GM19238 (cell line): Measurements from ENCODE around the gene SFSWAP.
A peak's percentile ranks its signal among the peaks of the same experiment; 100 is the strongest.
"Not testable (repeated sequence)": the region's sequence is repeated elsewhere in the genome, so short reads cannot be mapped to it uniquely, and the experiment has no call there.

Experiments
- DNase-seq: peaks from one replicate; pipeline ENCODE4 v3.0.0; 2011; ENCODE audit warnings: low spot score; ENCODE audit not compliant: insufficient read length

SFSWAP gene

DNA sequence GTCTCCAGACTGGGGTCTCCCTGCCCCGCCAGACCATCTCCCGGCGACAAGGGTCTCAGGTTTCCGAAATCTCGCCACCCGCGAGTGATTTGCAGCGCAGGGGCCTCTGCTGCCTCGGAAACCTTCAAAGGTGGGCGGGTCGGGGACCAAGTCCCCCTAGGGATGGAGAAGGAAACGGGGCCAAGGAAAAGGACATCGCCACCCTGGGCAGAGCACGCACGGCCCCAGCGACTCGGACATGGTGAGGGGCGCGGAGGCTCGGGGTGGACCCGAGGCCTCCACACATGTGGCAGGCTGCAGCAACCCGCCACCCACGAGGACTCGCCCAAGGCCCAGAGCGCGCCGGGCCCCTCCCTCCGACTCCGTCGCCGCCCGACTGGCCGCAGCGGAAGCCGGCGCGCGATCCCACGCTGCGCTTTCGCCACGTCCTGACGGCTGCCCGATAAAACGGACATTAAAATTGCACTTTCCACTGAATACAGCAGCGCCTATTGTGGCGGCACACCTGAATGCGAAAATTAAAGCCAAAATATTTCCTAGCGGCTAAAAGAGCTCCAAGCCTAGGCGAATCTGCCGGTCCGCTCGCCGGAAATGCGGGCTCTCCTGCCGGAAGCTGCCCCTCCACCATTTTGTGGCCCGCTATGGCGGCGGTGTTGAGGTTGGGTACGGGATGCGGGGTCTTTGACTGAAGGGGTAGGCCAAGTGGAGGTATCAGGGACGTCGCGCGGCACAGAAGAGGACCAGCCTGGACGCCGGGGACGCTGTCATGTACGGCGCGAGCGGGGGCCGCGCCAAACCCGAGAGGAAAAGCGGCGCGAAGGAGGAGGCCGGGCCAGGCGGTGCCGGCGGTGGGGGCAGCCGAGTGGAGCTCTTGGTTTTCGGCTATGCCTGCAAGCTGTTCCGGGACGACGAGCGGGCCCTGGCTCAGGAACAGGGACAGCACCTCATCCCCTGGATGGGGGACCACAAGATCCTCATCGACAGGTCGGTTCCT, at the start of gene SFSWAP:
Gene SFSWAP (plus strand): TSS at position 627 of the 994 bp plus-strand sequence. CDS start 140 bp downstream, at position 767.
- DNase-seq, result peak; percentile 84

DNA sequence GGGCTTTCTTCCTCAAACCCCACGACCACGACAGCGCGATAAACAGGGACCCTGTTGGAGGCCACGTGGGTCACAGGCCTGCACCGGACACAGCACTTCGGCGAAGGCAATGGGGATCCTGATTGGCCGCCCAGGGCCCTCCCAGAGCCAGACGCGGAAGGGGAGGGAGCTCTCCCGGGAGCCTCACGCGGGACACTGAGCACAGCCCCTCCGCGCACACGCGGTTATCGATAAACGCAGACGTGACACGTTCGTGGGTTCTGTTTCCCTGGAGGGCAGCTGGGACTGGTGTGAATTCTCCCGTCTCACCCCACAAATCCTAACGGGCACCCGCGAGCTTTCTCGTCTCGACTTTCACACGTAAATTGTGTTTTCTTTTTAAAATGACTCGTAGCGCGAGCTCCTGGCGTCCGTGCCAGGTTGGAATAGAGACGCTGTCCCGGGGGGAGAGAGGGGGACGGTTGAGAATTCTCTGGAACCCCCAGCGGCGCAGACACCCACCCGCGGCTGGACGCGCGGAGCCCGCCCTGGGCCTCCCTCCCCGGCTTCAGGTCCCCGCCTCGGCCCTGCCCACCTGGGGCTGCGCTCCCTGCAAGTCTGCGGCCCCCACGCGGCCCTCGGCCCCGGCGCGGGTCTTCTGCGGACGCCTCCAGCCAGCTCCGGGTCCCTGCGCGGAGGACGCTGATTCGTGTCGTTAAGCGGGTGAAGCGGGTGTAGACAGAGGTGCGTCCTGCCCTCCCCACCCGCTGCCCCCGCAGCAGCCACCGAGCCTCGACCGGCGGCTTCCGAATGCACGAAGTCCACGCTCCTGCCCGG, 49.5 kb upstream of the SFSWAP start:
- DNase-seq, result not testable (repeated sequence)

DNA sequence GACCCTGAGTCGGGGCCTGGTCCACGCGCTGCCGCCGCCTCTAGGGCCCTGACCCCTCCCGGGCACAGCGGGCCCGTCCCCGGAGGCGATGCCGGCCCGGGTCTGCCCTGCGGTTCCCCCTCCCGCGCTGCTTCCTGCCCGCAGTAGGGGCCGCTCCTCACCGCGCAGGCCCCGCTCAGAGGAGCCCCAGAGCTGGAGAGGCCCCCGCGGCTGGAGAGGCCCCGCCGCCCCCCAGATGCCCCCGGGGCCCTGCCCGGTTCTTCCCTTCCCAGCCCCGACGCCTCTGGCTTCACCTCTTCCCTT, 49.0 kb upstream of the SFSWAP start:
- DNase-seq, result not testable (repeated sequence)

DNA sequence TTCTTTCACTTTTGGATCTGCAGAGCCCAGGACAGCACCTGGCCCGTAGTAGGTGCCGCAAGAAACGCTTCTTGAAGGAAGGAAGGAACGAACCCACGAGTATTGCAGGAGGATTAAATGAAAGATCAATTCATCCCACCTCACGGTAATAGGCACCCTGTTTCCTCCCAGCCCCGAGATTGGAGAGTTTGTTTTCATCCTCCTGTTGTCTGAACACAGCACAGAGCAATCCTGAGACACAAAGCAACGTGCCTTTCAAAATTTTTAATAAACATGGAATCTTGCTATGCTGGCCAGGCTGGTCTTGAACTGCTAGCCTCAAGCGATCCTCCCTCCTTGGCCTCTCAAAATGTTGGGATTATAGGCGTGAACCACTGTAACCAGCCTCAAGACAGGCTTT, 48.5 kb upstream of the SFSWAP start:
- not testable (repeated sequence) for DNase-seq

DNA sequence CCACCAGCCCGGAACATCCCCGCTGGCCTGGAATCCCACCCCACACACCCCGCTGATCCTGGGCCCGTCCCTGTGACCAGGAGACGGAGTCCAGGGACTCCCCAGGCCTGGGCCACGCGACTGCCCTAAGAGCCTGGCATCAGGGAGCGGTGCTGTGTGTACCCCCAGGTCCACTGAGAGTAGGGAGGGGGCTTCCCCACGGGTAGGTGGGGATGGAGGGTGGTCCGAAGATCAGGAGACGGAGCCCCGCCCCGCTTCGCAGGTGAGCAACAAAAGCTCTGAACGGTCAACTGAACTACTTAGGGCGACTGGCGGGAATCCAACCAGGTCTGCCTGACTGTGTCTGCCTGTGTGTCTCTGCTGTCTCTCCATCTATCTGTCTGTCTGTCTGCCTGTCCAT, 45.2 kb upstream of the SFSWAP start:
- not testable (repeated sequence) for DNase-seq

DNA sequence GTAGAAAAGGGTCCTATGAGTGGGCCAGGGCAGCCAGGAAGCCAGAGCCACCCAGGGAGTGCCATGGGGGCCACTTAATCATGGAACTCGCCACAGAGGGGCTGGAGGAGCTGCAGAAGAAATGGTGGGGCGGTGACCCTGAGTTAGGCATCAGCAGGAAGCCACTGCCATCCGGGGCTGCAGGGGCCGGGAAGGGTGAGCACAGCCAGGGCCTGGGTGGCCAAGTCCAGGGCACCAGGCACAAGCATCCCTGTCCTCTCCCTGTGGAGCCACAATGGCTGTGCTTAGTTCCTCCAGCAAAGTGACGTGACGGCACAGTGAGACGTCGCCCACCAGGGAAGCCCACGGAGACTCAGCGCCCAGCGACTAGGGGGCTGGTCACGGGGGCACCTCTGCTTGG, 44.4 kb upstream of the SFSWAP start:
- not testable (repeated sequence) for DNase-seq

DNA sequence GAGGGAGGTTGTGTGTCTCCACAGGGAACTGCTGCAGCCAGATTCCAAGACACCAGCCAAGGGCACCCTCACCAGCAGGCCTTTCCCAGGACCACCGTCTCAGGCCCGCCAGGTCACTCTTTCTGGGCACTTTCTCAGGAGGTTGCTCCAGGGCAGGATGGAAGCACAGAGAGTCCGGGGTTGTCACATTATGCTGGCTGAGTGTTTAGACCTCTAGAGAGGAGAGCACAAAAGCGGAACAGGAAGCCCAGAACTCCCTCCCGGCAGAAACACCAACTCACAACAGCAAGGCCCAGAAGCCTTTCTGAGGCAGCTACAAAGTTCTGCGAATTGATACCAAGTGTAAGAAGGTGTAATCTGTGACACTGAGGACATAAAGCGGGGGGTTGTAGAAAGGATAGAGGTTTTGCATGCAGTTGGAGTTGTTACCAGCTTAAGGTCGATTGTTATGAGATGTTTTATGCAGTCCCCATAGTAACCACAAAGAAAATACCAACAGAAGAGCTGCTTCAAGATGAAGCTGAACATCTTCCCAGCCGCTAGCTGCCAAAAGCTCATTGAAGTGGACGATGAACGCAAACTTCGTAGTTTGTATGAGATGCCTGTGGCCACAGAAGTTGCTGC, 43.8 kb upstream of the SFSWAP start:
- not testable (repeated sequence) for DNase-seq

DNA sequence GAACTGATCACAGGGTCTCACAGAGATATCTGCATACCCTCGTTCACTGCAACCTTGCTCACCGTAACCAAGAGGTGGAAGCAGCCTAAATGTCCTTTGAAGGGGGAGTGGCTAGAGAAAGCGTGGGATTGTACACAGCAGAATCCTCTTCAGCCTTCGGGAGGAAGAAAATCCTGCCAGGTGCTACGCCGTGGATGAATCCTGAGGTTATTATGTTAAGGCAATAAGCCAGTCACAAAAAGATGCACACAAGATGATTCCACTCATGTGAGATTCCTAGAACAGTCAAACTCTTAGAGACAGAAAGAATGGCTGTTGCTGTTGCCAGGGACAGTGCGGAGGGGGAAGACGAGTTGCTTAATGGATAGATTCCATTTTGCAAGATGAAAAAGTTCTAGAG, 39.6 kb upstream of the SFSWAP start:
- no peak for DNase-seq

DNA sequence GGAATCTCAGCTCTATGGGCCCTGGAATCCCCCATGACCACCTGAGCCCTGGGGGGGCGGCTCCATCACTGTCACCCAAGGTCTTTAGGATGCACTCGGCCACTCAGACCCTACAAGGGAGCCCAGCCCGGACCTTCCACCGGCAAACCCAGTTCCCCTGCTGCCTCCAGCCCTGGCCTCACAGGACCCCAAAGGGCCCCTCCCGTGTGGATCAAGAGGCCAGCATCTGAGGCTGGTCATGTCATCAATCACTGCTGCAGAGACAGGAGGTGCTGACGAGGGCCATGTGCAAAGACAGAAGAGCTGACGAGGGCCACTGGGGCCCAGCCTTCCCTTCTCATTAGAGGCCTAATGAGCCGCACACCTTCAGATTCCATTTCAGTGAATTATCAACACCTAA, 39.0 kb upstream of the SFSWAP start:
- no peak for DNase-seq

DNA sequence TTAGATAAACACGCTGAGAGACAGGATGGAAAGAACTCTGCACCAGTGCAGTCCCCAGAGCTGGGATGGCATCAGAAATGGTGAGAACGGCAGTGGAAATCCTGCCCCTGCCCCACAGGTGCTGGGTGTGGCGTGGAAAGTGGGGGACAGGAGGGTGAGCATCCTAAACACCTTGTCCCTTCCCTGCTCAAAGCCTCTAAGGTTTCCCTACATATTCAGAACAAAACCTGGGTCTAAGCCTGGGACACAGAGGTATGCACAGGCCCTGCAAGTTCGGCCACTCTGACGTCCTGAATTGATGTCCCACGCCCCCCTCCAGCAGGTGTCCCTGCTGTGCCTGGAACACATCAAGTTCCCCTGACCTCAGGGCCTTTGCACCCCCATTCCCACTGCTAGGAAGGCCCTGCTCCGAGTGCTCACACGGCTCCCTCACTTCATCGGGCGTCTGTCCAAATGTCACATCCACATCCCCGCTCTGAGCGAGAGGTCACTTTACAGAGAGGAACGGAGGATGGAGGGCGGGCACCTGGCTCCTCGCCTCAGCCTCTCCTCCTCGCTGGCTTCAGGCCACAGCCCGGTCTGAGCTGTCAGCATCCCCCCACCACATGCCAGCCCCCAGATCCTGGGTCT, 38.5 kb upstream of the SFSWAP start:
- DNase-seq, result no peak

DNA sequence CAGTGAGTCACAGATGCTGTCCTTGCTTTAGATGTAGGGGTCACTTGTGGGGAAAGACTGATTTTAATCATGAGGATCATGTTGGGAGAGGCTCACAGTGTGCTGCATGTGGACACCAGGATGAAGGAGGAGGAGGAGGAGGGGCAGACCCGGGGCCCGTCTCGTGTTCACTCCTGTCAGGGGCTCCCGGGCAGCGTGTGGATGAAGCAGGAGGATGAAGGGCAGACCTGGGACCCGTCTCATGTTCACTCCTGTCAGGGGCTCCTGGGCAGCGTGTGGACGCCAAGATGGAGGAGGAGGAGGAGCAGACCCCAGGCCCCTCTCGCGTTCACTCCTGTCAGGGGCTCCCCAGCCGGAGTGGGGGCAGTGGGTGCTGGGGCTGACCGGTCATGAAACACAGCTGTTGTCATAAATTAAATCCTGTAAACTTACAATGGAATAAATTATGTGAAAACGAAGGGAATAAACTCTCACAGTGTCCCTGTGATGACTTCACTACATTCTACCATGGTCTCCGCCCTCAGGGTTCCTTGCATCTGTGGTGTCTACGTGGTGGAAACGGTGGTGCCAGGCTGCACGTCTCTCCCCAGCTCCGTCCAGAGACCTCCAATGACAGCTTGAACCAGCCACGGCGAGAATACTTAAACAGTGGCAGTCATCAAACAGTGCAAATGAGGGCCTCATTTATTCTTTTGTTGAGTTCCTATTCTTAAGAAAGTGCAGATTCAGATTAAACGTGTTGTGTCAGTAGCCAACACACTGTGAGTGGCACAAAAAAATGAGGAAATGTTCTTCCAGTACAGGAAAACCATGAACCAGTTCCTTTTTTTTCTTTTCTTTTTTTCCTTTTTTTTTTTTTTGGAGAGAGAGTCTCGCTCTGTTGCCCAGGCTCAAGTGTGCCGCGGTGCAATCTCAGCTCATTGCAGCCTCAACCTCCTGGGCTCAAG, 37.7 kb upstream of the SFSWAP start:
- no peak for DNase-seq

DNA sequence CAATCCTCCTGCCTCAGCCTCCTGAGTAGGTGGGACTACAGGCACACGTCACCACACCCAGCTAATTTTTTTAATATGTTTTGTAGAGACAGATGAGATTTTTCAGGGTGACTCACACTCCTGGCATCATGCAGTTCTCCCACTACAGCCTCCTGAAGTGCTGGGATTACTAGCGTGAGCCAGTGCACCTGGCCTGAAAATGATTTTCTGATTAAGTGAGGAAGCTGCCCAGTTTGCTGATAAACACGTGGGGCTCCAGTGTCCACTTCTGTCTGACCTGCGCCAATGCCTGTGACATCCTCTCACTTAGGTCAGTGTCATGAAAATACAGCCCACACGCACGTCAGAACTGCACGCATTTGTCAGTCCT, 37.0 kb upstream of the SFSWAP start:
- no peak for DNase-seq

DNA sequence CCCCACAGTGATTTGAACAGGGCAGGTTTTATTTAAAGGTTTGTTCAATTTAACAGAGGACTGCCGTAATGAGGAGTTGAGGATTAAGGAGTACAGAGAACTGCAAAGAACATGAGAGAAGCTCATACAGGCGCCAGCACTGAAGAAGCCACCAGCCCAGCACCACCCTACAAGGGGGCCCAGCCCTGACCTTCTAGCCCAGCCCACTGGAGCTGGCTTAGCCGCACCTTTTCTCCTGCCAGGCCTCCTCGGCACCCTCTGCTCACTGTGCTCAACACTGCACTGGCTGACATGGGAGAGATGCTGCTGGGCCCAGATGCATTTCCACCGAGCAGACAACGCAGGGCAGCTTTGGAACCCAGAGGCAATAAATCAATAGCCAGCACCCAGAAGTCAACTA, 36.5 kb upstream of the SFSWAP start:
- DNase-seq, result no peak

DNA sequence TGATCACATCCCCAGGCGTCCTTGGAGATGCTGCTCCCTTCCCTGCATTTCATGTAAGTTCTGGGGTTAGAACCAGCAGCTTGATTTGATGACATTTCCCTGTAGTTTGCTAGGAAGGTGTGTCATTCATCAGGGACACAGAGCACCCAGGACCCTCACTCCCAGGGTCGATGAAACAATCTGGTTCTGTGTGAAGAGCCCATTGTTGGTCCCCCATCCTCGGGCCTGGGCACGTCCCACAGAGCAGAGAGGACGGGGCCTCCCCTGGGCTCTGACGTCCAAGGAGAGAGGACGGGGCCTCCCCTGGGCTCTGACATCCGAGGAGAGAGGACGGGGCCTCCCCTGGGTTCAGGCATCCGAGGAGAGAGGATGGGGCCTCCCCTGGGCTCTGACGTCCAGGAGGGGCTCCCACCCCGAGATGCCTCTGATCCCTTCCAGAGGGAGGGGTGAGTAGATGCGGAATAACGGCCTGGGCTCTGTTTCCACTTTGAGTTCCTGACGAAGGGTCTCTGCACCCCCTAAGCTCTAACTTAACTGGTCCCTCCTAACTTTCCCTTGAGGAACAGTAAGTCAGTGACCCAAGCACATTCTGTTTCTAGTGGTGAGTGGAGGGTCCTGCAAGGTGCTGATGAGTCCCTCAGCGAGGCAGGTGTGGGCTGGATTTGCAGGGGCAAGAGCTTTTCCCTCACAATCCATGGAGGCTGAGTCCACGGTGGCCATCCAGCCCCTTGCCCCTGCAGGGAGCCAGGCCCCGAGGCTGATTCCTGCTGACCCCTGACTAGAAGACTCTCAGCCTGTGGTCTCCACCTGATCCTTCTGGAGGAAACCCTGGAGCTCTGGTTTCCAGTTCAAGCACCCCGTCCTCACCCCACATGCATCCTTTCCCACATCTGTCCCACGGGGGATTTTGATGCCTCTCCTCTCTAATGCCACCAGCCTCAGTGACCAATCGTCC, 35.5 kb upstream of the SFSWAP start:
- no peak for DNase-seq

DNA sequence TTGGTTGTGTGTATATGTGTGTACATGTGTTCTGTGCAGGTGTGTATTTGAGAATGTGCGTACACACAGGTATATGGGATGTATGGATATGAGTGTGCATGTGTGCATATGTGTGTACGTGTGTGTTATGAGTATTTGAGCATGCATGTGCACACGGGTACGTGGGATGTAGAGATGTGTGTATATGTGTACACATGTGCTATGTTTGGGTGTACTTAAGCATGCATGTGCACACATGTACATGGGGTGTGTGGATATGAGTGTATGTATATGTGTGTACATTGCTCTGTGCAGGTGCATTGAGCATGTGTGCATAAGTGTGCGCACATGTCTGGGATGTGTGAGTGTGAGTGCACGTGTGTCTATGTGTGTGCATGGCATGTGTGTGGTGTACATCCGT, 34.3 kb upstream of the SFSWAP start:
- DNase-seq, result no peak

DNA sequence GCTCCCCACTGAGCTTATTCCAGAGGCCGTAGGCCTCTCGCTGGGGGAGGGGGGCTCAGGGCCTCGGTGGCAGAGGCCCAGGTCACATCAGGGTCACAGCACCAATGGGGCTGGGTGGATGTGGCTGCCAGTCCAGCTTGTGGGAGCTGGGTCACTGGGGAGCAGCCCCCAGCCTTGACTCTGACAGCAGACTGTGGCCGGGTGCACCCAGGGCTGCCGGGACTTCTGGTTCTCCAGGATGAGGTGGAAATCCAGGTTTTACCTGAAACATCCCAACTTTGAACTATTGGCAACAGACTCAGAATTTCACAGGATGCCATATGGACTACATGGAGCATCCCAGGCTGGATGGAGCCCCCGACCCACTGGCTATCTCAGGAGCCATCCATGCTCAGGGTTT, 33.8 kb upstream of the SFSWAP start:
- DNase-seq, result not testable (repeated sequence)

DNA sequence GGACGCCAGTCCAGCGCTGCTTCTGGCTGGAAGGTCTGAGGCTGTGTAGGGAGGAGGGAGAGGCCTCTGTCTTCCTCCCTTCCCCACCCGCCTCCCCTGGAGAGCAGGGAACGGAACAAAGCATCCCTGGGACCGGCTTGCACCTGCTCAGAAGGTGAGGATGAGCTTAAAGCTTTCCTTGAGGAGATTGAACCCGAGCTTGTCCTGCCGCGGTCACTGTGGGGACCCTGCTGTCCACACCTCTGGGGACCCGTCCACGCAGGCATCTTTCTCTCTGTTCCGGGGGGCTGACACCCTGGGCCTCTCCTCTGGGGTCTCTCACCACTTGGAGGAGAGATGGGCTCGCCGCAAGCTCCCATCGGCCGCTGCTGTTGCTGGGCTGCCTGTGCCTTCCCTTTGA, 33.2 kb upstream of the SFSWAP start:
- DNase-seq, result no peak

DNA sequence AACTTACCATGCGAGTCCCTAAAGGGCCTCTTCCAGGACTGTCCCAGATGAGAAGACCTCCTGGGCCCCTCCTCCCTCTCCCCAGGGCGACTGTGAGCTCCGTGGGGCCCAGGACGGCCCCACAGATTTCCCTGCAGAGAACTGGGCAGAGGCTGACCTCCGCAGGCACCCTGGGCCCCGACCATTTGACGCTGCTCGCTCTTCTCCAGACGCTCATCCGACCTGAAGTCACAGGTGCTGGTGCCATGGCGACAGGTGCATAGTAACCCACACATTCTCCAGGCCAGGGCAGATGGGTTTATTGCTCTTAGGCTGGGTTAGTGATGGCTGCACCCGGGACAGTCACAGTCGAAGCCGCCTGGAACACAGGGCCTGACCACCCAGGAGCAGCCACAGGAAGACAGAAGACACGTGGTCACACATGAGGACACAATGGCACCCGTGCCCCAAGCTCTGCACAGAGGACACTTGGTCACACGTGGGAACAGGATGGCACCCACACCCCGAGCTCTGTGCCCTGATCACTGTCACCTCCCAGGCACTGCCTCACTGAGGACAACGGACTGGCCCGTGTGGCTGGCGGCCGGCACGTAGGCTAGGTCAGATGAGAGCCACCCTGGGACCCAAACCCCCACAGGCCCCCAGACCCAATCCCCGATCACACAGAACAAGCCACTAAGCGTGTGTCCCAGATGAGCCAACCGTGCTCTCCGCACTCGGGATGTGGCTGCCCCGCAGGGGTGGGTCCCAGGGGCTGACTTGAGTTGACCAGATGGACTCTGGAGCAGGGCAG, 32.3 kb upstream of the SFSWAP start:
- DNase-seq, result not testable (repeated sequence)
